D341Med (cell line): ENCODE measurements around the gene MMP3.

ENCODE experiments used
- DNase-seq: peaks from one replicate; pipeline ENCODE4 v3.0.0; 2012; ENCODE audit warnings: low spot score

MMP3 gene

DNA sequence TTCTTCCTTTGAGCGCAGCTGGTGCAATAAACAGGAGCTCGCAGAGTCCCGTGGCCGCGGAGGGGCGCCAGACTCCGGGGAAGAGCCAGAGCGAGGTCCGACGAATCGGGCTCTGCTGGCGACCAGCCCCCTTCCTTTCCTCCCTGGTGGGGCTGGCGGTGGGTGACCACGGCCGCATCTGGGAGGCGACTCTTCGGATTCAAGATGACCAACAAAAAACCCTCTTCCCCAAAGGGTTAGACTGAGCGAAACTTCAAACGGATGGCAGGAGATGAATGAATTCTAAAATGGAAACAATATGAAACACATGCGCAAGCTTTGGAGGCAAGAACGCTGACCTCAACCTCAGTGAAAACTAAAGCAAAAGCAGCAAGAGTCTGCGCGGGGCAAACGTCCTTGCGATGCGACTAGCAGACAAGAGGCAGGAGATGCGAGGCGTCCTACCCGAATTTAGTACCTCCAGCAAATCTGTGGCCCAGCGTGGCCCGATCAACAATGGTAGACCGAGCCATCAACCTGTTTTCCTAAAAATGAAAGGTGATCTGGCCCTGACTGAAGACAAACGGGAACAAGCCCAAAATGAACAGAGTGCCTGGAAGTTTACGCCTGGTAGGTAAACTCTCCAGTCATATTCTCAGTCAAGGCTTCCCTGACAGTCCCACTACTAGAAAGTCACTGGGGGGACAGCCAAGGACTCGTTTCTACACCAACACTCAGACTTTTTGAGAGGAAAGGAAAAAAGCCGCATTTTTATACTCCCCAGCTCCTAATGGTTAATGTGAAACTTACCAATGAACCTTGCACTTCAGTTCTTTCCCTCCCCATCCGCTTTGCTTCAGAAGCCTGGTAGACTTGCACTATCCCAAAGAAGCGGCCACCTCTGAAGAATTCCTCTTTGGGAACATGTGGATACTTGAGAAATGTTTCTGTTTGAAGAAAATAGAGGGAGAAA, 11.6 kb downstream of the MMP3 start:
- DNase-seq: no peak

GRCh38 chr11:102831128-102831488, 12.3 kb downstream of the MMP3 start:
- DNase-seq: no peak

GRCh38 chr11:102830001-102830727, 13.2 kb downstream of the MMP3 start:
- DNase-seq: no peak

DNA sequence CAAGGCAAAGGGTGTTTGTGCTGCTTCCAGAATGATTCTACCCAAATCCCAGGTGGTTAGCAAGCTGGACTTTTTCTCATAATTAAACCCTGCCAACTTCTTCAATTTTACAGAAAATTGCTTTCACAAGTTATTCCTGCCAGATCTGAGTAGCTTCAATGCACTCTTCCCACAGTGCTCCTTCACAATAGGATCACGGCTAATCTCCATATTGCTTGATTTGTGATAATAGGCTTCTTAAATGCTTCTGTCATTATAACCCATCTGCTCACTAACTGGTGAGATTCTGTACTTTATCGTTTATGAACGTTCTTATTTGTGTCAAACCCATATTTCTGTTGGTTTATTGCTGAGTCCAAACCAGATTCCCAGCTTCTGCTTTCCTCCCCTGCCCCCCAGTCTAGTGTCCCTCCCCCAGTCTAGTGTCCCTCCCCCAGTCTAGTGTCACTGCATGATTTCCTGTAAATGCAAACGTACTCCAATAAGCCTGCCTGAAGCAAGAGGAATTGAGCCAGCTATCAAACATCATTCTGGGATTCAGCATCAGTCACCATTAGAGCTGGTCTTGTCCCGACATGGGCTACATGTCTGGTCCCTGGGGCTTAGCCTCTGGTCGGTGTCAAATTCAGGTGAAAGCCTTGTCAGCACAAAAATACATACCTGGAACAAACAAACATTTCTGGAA, 14.0 kb downstream of the MMP3 start:
- DNase-seq: peak; percentile 45

DNA sequence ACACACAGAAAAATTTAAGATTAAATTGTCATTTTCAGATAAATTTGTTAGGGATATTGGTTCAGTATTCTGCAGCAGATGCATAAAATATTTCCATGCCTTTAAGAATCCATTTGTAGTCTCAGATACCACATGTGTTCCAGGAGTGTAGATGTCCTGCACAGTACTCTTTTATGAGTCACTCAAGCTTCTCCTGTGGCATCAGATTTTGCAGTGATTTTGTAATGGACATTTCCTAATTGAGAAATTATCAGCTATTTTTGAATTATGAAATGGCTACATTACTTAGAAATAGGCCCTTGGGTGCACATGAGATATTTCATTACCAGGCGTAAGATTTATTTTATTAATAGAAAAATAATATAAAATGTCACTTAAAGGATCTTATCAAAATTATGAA, 18.9 kb downstream of the MMP3 start:
- DNase-seq: no peak

DNA sequence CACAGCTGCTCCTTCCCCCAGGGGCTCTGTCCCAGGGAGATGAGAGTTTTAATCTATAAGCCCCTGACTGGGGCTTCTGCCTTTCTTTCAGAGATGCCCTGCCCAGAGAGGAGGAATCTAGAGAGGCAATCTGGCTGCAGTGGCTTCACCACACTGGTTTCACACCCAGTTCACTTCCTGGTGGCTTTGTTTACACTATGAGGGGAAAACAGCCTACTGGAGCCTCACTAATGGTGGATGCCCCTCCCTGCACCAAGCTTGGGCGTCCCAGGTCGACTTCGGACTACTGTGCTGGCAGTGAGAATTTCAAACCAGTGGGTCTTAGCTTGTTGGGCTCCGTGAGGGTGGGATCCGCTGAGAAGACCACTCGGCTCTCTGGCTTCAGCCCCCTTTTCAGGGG, 23.9 kb downstream of the MMP3 start:
- no peak for DNase-seq

DNA sequence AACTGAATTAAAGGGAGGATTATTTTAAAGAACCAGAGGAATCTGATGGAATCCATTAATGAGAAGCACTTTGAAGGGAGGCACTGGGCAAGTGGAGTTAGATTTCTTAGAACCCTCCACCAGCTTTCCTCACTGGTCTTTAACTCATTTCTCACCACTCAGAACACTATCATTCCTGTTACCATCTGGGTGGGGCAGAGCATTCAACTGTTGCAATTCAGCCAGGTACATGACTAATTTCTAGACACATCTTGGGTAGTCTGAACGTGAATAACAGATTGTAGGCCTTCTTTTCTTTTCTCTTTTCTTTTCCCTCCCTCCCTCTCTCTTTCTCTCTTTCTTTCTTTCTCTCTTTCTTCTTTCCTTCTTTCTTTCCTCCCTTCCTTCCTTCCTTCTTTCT, 29.9 kb downstream of the MMP3 start:
- DNase-seq: no peak

DNA sequence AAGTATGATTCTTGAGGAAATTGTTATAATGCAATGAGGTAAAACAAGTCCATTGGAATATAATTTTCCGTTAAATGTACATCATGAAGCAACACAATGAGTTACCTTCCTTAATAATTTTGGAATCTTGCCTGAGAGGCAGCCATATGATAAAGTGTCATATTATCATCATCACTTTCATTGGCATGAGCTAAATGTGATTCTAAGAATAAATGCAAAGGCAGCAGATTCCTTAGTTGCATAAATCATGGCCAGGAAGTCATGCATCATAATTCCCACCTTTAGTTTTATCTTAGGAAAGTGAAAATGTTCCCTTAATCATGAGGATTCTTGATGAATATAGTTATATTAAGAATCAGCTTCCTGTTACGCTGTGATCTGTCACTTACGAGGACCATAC, 31.2 kb downstream of the MMP3 start:
- no peak for DNase-seq

- peak; percentile 59 for DNase-seq
These were observed 32.3 kb downstream of the MMP3 start for GRCh38 chr11:102810950-102811660.

GRCh38 chr11:102809971-102810370, 33.4 kb downstream of the MMP3 start:
- no peak for DNase-seq

DNA sequence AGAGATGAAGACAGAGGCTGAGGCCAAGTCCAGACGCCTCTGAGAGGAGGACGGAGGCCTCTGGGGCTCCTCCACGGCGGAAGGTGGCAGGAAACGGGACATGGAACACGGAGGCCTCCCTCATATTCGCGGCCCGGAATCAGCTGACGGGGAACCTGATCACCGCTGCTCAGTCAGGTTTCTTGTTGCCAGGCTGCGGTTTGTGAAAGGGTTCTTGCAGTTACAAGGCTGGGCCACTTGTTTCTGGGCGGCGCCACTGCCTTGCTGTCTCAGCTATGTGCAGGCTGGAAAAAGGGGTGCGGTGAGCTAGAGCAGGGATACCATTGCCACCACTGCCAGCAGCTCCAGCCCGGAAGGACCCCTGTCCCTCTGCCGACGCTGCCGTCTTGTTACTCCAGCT, 35.5 kb downstream of the MMP3 start:
- DNase-seq: peak; percentile 38

DNA sequence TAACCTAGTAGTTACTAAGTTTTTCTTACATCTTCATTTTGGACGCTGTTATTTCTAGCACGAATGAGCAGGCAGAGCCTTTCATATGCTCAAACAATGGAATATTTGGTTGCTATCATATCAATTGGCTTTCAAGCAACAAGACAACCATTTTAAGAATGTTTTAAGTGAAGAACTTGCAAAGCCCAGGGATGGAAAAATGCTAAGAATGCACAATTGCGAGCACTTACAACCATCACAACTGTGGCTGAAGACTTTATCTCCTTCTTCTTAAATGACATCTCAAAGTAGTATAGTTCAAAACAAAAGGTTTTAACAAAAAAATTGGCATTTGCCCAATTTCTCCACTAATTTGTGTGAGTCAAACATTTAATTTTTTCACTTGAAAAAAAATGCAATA, 37.1 kb downstream of the MMP3 start:
- no peak for DNase-seq

- DNase-seq: no peak
These were observed 41.1 kb downstream of the MMP3 start for GRCh38 chr11:102802341-102802740.

- DNase-seq: no peak
These were observed 42.6 kb downstream of the MMP3 start for GRCh38 chr11:102800767-102801166.

GRCh38 chr11:102799681-102800340, 43.6 kb downstream of the MMP3 start:
- no peak for DNase-seq

- no peak for DNase-seq
These were observed 45.2 kb downstream of the MMP3 start, which contains the start of gene MMP1 for GRCh38 chr11:102798012-102798746. TSS of gene MMP1 (minus strand) at chr11:102798160. CDS start at chr11:102798092, 68 bp downstream.

GRCh38 chr11:102794382-102794781, 49.0 kb downstream of the MMP3 start:
- peak; percentile 58 for DNase-seq

DNA sequence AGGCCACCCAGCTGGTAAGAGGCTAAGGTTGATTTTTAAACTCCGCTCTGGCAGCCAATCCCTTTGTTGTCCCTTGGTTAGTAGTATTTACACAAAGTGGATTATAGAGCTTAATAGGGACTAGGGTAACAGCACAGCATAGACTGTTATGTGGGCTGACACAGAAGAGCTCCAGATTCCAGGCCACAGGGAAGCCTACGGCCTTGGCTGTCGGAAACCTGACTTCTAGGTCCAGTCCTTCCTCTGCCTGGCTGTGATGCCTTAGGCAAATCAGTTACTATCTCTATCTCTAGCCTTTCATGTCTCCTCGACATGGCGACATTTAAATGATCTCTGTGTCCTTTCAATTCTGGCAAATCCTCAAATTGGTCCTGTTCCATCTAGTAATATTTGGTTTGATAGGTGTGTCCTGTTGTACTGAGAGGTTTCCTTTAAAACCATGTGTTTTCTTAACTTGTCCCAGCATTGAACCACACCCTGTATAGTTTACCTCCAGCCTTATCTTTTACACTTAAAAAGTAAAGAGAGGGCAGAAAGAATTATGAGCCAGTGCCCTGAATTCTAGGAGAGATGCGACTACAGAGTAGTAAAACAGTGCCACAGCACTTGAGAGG, 49.6 kb downstream of the MMP3 start:
- DNase-seq: peak; percentile 33

- DNase-seq: no peak
These were observed 50.8 kb downstream of the MMP3 start for GRCh38 chr11:102792604-102793003.
